GM12878 (cell line): ENCODE results near the gene HS6ST1. TPM values are rescaled to one million over a fixed set of nuclear protein-coding genes. Genes with fewer than 3 reads are reported as not detected.

Experiments
- ATAC-seq: fragments of 200-7000 bp; cut with Tn5 transposase; 3 replicates; pipeline ENCODE4 v1.9.1; 2020; ENCODE audit warnings: mild to moderate bottlenecking, moderate library complexity
- BruUV-seq: library from RNA; stranded (reverse); fragments of 400-500 nt; replicated peaks from 2 replicates; lab custom pipeline; 2021; lab: Mats Ljungman, UMichigan
- CTCF ChIA-PET: fragments of 300-600 bp; sonication (Branson Sonifier 250); formaldehyde crosslinking; extraction: SDS; loops from one replicate; lab custom pipeline; 2021; ENCODE audit warnings: inconsistent platforms; lab: Yijun Ruan, JAX
- POLR2A ChIA-PET: fragments of 350-600 bp; formaldehyde crosslinking; extraction: SDS; loops from one replicate; lab custom pipeline; 2021; ENCODE audit warnings: inconsistent platforms; lab: Charles Lee
- RAD21 ChIA-PET: fragments of 300-600 bp; sonication (Branson Sonifier 250); formaldehyde crosslinking; loops from one replicate; lab custom pipeline; 2023; ENCODE audit warnings: antibody characterized with exemption; ENCODE audit not compliant: unreplicated experiment; lab: Charles Lee
- SMC1A ChIA-PET: fragments of 300-600 bp; sonication (Branson Sonifier 250); formaldehyde crosslinking; loops from one replicate; lab custom pipeline; 2023; ENCODE audit not compliant: unreplicated experiment, uncharacterized antibody; lab: Charles Lee
- DNase-seq: peaks from one replicate; pipeline ENCODE4 v3.0.0-alpha.2; 2011; ENCODE audit warnings: low read depth, low spot score
- FAIRE-seq: peaks from 3 replicates; lab custom pipeline; 2011; peaks lifted over from hg19 to GRCh38; lab: Jason Lieb, UNC
- H2AFZ ChIP-seq: 2 replicates; pipeline ENCODE4 v1.6.0; 2011; ENCODE audit warnings: low read depth, low read length, control low read depth; ENCODE audit not compliant: control insufficient read depth
- H3K27ac ChIP-seq: 2 replicates; pipeline ENCODE4 v1.5.1; 2011; ENCODE audit warnings: control low read depth; ENCODE audit not compliant: control insufficient read depth, insufficient read depth
- H3K27me3 ChIP-seq, 2 experiments: replicated peaks in 1 of 2; 2 replicates each; pipeline versions ENCODE4 v1.6.0 to v1.6.1; 2011; ENCODE audit warnings: low read length in 1 of 2; ENCODE audit not compliant: control insufficient read depth in 2 of 2, insufficient read depth in 2 of 2
- H3K36me3 ChIP-seq, 2 experiments: 2 replicates each; pipeline ENCODE4 v1.5.1; 2011; ENCODE audit warnings: low read length in 1 of 2; ENCODE audit not compliant: control insufficient read depth in 2 of 2, insufficient read depth in 2 of 2
- H3K4me1 ChIP-seq: 2 replicates; pipeline ENCODE4 v1.6.1; 2011; ENCODE audit warnings: mild to moderate bottlenecking, low read length, moderate library complexity, mixed read lengths; ENCODE audit not compliant: control insufficient read depth, insufficient read depth
- H3K4me2 ChIP-seq: 2 replicates; pipeline ENCODE4 v1.6.0; 2011; ENCODE audit warnings: control low read depth; ENCODE audit not compliant: control insufficient read depth, insufficient read depth
- H3K4me3 ChIP-seq: fragments of 200-600 bp; sonication (generic); 2 replicates; pipeline ENCODE4 v1.5.1; 2016
- H3K79me2 ChIP-seq: 2 replicates; pipeline ENCODE4 v1.6.0; 2011; ENCODE audit warnings: low read length; ENCODE audit not compliant: control insufficient read depth, insufficient read depth
- H3K9ac ChIP-seq: 2 replicates; pipeline ENCODE4 v1.8.0; 2011; ENCODE audit warnings: low read length, control low read depth, mixed read lengths; ENCODE audit not compliant: control insufficient read depth, insufficient read depth
- H3K9me3 ChIP-seq: replicated peaks from 3 replicates; pipeline ENCODE4 v1.5.1; 2011; ENCODE audit warnings: mild to moderate bottlenecking, low read length; ENCODE audit not compliant: control insufficient read depth, insufficient read depth
- H4K20me1 ChIP-seq: 2 replicates; pipeline ENCODE4 v1.6.0; 2011; ENCODE audit not compliant: control insufficient read depth, insufficient read depth
- CREM ChIP-seq: IDR thresholded peaks from 2 replicates; pipeline ENCODE4 v1.6.1; 2014; ENCODE audit warnings: antibody characterized with exemption, low read depth
- E4F1 ChIP-seq: fragments of 450-650 bp; IDR thresholded peaks from 2 replicates; pipeline ENCODE4 v1.6.1; 2018; ENCODE audit warnings: borderline replicate concordance, mild to moderate bottlenecking; ENCODE audit not compliant: partially characterized antibody
- HDGF ChIP-seq: fragments of 450-650 bp; IDR thresholded peaks from 2 replicates; pipeline ENCODE4 v1.6.1; 2016; ENCODE audit warnings: antibody characterized with exemption
- KDM1A ChIP-seq: fragments of 200-600 bp; sonication (generic); IDR thresholded peaks from 2 replicates; pipeline ENCODE4 v1.6.1; 2016; ENCODE audit warnings: borderline replicate concordance
- MEF2B ChIP-seq: fragments of 450-650 bp; IDR thresholded peaks from 2 replicates; pipeline ENCODE4 v1.6.1; 2018; ENCODE audit warnings: mild to moderate bottlenecking, moderate library complexity; ENCODE audit not compliant: partially characterized antibody, poor library complexity, severe bottlenecking
- NR2F1 ChIP-seq: fragments of 450-650 bp; conservative IDR thresholded peaks from 2 replicates; pipeline ENCODE4 v1.6.1; 2017; ENCODE audit warnings: mild to moderate bottlenecking
- PAX8 ChIP-seq: fragments of 450-650 bp; IDR thresholded peaks from 2 replicates; pipeline ENCODE4 v1.6.1; 2017; ENCODE audit warnings: mild to moderate bottlenecking, moderate library complexity
- TBL1XR1 ChIP-seq: IDR thresholded peaks from 2 replicates; pipeline ENCODE4 v1.6.1; 2012; ENCODE audit warnings: low read depth, low read length, improper control_type of control experiment
- YBX1 ChIP-seq: fragments of 450-650 bp; IDR thresholded peaks from 2 replicates; pipeline ENCODE4 v1.6.1; 2016; ENCODE audit warnings: antibody characterized with exemption
- ZBTB11 ChIP-seq: fragments of 450-650 bp; formaldehyde crosslinking; IDR thresholded peaks from 2 replicates; pipeline ENCODE4 v1.5.0; 2022; ENCODE audit warnings: mild to moderate bottlenecking, missing genetic modification characterization
- WGBS: methylation state at CpG from one replicate; pipeline ENCODE4 v1.1.6; 2016; ENCODE audit warnings: low lambda C conversion rate; ENCODE audit not compliant: insufficient replicate concordance, insufficient coverage; ENCODE audit errors: missing lambda C conversion rate; 5-methylcytosine and 5-hydroxymethylcytosine counted together
- in situ Hi-C: fragments of 300-500 bp; cut with MboI; formaldehyde crosslinking; loops from 9 replicates; pipeline ENCODE4 v1.14.3; 2018; ENCODE audit warnings: mixed read lengths
- intact Hi-C: fragments of 100-400 bp; cut with micrococcal nuclease; formaldehyde crosslinking; loops from one replicate; pipeline ENCODE4 v1.14.2; 2022; ENCODE audit not compliant: unreplicated experiment
- polyA plus RNA-seq, 11 experiments: library from polyadenylated mRNA; depleted of rRNA in 4 of 11; unstranded in 6 of 11; stranded (reverse) in 5 of 11; fragments of >200 nt; fragmentation: Nextera tagmentation in 4 of 11; fragmentation: Illumina TruSeq in 1 of 11; extraction: Ambion mirVana in 4 of 11; extraction: Trizol in 1 of 11; gene quantifications; 1 replicate in 1 of 11; 2 replicates in 10 of 11; pipeline versions ENCODE4 v1.2.1 to v1.2.3, GENCODE V29; 2011 to 2016; ENCODE audit warnings: inconsistent platforms in 2 of 11, missing spikeins in 2 of 11, low read depth in 1 of 11
- total RNA-seq, 4 experiments: library from RNA; depleted of rRNA in 3 of 4; stranded (reverse); fragments of >200 nt in 3 of 4; fragmentation: Illumina TruSeq in 1 of 4; extraction: Trizol in 1 of 4; gene quantifications; 2 replicates each; pipeline versions ENCODE4 v1.2.1 to v1.2.3, GENCODE V29; 2013 to 2021

HS6ST1 gene
- total and polyA plus RNA-seq, 10 of the 15 experiments (the other 5 are each of a cell fraction or from before 2014, with no cell fraction given): 0.48 to 17.0 (median 4.7) TPM

- WGBS: 92% methylated on average over 19 of the region's 23 CpGs
- no peak for FAIRE-seq
- no peak for ATAC-seq
- CTCF ChIA-PET: interaction anchor here (0.6 kb wide), 1 partner anchor 1030 kb away, joined by 3 read pairs; no protein-coding TSS in a partner anchor
- Histone ChIP-seq H3K27me3 (no peaks in the 10 kb centered on the region), H3K4me3 (no peak overlapping the region), H3K36me3 (no peaks in the 10 kb centered on the region), H2AFZ (no peak overlapping the region), H3K27ac (no peak overlapping the region), H3K79me2 (no peaks in the 10 kb centered on the region; the same call in 1 of the 2 replicates), H3K4me1 (no peaks in the 10 kb centered on the region), H4K20me1 (no peaks in the 10 kb centered on the region; the same call in 1 of the 2 replicates), H3K9ac (no peak overlapping the region)
- POLR2A ChIA-PET: no interaction called here
- in situ Hi-C loops: no loop called here
- BruUV-seq: no TSS peak
- TF ChIP-seq E4F1 (no peak), HDGF (no peak), NR2F1 (no peak), MEF2B (no peak), TBL1XR1 (no peak), KDM1A (no peak), ZBTB11 (CRISPR knock-in tag) (no peak), CREM (no peak), YBX1 (no peak), PAX8 (no peak)
- TF ChIP-seq, all 136 proteins: peak for 0
- no peak for DNase-seq
- intact Hi-C loops: no loop called here
- RAD21 ChIA-PET: no interaction called here
- SMC1A ChIA-PET: no interaction called here
- Histone ChIP-seq H3K9me3 (no peaks in the 10 kb centered on the region), H3K4me2 (no peak overlapping the region)
These were observed 18.3 kb downstream of the HS6ST1 start for GRCh38 chr2:128300151-128301020.
